Suprapubic skin (tissue), 4 donors: Measurements from ENCODE around the gene KRT36.

Experiments used
- POLR2A ChIP-seq, 2 donors: fragments of 450-650 bp; IDR thresholded peaks; one replicate each; pipeline ENCODE4 v1.6.1; 2017; ENCODE audit warnings: antibody characterized with exemption in 2 of 2, mild to moderate bottlenecking in 2 of 2, moderate library complexity in 2 of 2
- POLR2AphosphoS5 ChIP-seq, 3 donors: sonication (generic); formaldehyde crosslinking; IDR thresholded peaks; one replicate each; pipeline ENCODE4 v1.6.1; 2017; ENCODE audit warnings: antibody characterized with exemption in 3 of 3

DNA sequence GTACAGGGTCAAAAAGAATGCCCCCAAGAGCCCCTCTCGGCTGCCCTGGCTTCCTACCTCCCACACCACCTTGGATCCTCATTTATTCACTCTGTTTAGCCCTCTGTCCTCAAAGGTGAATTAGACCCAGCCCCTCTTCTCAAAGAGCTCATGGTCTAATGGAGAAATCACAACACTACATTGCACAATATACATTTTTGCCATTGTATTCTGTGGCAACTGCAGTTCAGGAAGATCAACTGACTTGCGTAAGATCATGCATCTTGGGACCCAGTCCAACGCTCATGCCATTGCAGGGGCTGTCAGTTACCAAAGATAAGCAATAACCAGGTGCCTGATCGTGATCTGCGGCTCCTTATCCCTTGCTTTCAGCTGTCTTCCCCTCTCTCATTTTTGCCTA lies 50.3 kb downstream of the KRT36 start:
- TF ChIP-seq POLR2A (IDR thresholded peaks at IDR 0.05) (no peak), POLR2AphosphoS5 (IDR thresholded peaks at IDR 0.05) (no peak)
